SK-N-SH treated with all-trans-retinoic acid at 6 μM for 48 hours (cell line): ENCODE results near the gene MAML3.

Experiments used
- ARNTL ChIP-seq: fragments of 450-650 bp; formaldehyde crosslinking; IDR thresholded peaks from 2 replicates; pipeline ENCODE4 v1.5.0; 2020; ENCODE audit warnings: low read depth, mild to moderate bottlenecking, moderate library complexity, borderline replicate concordance
- ESRRG ChIP-seq: fragments of 250-450 bp; sonication (Bioruptor Pico); IDR thresholded peaks from 2 replicates; pipeline ENCODE4 v1.6.1; 2021; ENCODE audit warnings: mild to moderate bottlenecking
- ISL1 ChIP-seq: fragments of 250-450 bp; sonication (Bioruptor Pico); IDR thresholded peaks from 2 replicates; pipeline ENCODE4 v2.1.2; 2022; ENCODE audit warnings: mild to moderate bottlenecking, moderate library complexity
- OSR1 ChIP-seq: fragments of 250-450 bp; sonication (Bioruptor Pico); IDR thresholded peaks from 2 replicates; pipeline ENCODE4 v1.8.0; 2022; ENCODE audit warnings: moderate library complexity, mild to moderate bottlenecking, inconsistent platforms
- RARB ChIP-seq: fragments of 250-450 bp; sonication (Bioruptor Pico); IDR thresholded peaks from 2 replicates; pipeline ENCODE4 v1.8.0; 2021; ENCODE audit warnings: mild to moderate bottlenecking, moderate library complexity
- TCF4 ChIP-seq: fragments of 250-450 bp; sonication (Bioruptor Pico); IDR thresholded peaks from 2 replicates; pipeline ENCODE4 v1.8.0; 2021; ENCODE audit warnings: mild to moderate bottlenecking, moderate library complexity, borderline replicate concordance
- TOX ChIP-seq: fragments of 250-450 bp; sonication (Bioruptor Pico); IDR thresholded peaks from 2 replicates; pipeline ENCODE4 v1.8.0; 2021; ENCODE audit warnings: mild to moderate bottlenecking, moderate library complexity, borderline replicate concordance
- ZC3H10 ChIP-seq: fragments of 250-450 bp; sonication (Bioruptor Pico); IDR thresholded peaks from 2 replicates; pipeline ENCODE4 v1.5.1; 2021; ENCODE audit warnings: mild to moderate bottlenecking, moderate library complexity
- ZFP3 ChIP-seq: fragments of 250-450 bp; sonication (Bioruptor Pico); IDR thresholded peaks from 2 replicates; pipeline ENCODE4 v1.5.0; 2020; ENCODE audit warnings: mild to moderate bottlenecking, moderate library complexity
- ZFP30 ChIP-seq: fragments of 450-650 bp; formaldehyde crosslinking; IDR thresholded peaks from 2 replicates; pipeline ENCODE4 v1.5.0; 2022; ENCODE audit warnings: mild to moderate bottlenecking, moderate library complexity
- ZNF70 ChIP-seq: fragments of 450-650 bp; formaldehyde crosslinking; IDR thresholded peaks from 2 replicates; pipeline ENCODE4 v1.5.0; 2020; ENCODE audit warnings: mild to moderate bottlenecking, moderate library complexity
- TF ChIP-seq, protein P1 (sequence below): fragments of 250-450 bp; sonication (Bioruptor Pico); IDR thresholded peaks from 2 replicates; pipeline ENCODE4 v1.5.0; 2020; ENCODE audit warnings: mild to moderate bottlenecking, moderate library complexity
- TF ChIP-seq, protein P2 (sequence below): fragments of 250-450 bp; sonication (Bioruptor Pico); IDR thresholded peaks from 2 replicates; pipeline ENCODE4 v1.8.0; 2020; ENCODE audit warnings: mild to moderate bottlenecking, moderate library complexity, borderline replicate concordance

DNA sequence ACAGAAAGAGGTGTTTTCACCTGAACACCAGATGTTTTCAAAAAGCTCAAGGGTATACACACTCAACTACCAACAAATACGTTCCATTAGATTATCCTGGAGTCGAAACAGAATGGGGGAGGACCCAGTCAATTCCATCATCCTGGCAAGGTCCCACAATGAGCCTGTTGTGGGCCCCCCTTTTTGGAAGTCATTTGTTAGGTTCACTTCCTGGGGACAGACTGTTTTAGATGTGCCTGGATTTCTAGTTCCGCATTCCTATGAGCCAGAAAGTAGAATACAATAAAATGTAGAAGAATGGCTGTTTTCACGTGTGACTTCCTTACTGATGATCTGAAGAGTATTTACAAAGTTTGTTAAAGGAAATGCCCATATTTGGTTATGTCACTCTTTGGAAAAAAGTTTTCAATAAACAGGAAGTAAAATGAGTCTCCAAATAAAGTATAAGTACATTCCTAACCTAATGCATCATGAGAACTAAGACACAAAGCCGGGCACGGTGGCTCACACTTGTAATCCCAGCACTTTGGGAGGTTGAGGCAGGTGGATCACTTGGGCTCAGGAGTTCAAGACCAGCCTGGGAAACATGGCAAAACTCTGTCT lies 192.5 kb downstream of the MAML3 start:
- TF ChIP-seq TOX, result no peak
- TF ChIP-seq ARNTL (CRISPR knock-in tag), result no peak
- no peak for TF ChIP-seq ZNF70
- TF ChIP-seq, protein P1, sequence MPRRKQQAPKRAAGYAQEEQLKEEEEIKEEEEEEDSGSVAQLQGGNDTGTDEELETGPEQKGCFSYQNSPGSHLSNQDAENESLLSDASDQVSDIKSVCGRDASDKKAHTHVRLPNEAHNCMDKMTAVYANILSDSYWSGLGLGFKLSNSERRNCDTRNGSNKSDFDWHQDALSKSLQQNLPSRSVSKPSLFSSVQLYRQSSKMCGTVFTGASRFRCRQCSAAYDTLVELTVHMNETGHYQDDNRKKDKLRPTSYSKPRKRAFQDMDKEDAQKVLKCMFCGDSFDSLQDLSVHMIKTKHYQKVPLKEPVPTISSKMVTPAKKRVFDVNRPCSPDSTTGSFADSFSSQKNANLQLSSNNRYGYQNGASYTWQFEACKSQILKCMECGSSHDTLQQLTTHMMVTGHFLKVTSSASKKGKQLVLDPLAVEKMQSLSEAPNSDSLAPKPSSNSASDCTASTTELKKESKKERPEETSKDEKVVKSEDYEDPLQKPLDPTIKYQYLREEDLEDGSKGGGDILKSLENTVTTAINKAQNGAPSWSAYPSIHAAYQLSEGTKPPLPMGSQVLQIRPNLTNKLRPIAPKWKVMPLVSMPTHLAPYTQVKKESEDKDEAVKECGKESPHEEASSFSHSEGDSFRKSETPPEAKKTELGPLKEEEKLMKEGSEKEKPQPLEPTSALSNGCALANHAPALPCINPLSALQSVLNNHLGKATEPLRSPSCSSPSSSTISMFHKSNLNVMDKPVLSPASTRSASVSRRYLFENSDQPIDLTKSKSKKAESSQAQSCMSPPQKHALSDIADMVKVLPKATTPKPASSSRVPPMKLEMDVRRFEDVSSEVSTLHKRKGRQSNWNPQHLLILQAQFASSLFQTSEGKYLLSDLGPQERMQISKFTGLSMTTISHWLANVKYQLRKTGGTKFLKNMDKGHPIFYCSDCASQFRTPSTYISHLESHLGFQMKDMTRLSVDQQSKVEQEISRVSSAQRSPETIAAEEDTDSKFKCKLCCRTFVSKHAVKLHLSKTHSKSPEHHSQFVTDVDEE (CRISPR knock-in tag), result no peak
- TF ChIP-seq, protein P2, sequence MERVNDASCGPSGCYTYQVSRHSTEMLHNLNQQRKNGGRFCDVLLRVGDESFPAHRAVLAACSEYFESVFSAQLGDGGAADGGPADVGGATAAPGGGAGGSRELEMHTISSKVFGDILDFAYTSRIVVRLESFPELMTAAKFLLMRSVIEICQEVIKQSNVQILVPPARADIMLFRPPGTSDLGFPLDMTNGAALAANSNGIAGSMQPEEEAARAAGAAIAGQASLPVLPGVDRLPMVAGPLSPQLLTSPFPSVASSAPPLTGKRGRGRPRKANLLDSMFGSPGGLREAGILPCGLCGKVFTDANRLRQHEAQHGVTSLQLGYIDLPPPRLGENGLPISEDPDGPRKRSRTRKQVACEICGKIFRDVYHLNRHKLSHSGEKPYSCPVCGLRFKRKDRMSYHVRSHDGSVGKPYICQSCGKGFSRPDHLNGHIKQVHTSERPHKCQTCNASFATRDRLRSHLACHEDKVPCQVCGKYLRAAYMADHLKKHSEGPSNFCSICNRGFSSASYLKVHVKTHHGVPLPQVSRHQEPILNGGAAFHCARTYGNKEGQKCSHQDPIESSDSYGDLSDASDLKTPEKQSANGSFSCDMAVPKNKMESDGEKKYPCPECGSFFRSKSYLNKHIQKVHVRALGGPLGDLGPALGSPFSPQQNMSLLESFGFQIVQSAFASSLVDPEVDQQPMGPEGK, result no peak
- no peak for TF ChIP-seq ZC3H10 (CRISPR knock-in tag)
- no peak for TF ChIP-seq RARB (CRISPR knock-in tag)
- TF ChIP-seq ZFP3, result no peak
- TF ChIP-seq ESRRG, result no peak
- no peak for TF ChIP-seq ZFP30 (CRISPR knock-in tag)
- no peak for TF ChIP-seq TCF4
- TF ChIP-seq OSR1 (CRISPR knock-in tag), result no peak
- no peak for TF ChIP-seq ISL1 (CRISPR knock-in tag)
